Keratinocyte (primary cell): ENCODE data around the gene ATF2. TPM values are rescaled to one million over a fixed set of nuclear protein-coding genes. Genes with fewer than 3 reads are reported as not detected.
A peak's percentile ranks its signal among the peaks of the same experiment; 100 is the strongest.

ENCODE experiments used
- DNase-seq: peaks from one replicate; pipeline ENCODE4 v3.0.0-alpha.2; 2011; ENCODE audit warnings: low read depth, missing footprints, low spot score
- FAIRE-seq: peaks from 2 replicates; lab custom pipeline; 2011; peaks lifted over from hg19 to GRCh38; lab: Jason Lieb, UNC
- H2AFZ ChIP-seq: 2 replicates; pipeline ENCODE4 v1.6.0; 2012; ENCODE audit warnings: low read length, control low read depth, inconsistent platforms; ENCODE audit not compliant: control insufficient read depth
- H3K27ac ChIP-seq: 2 replicates; pipeline ENCODE4 v1.5.1; 2011; ENCODE audit warnings: low read length; ENCODE audit not compliant: control insufficient read depth, insufficient read depth
- H3K27me3 ChIP-seq: 3 replicates; pipeline ENCODE4 v1.6.0; 2011; ENCODE audit warnings: low read length; ENCODE audit not compliant: control insufficient read depth, insufficient read depth; ENCODE audit errors: extremely low read depth
- H3K36me3 ChIP-seq, 2 experiments: 2 replicates in 1 of 2; 3 replicates in 1 of 2; pipeline ENCODE4 v1.5.1; 2011; ENCODE audit warnings: low read length in 2 of 2, mild to moderate bottlenecking in 1 of 2; ENCODE audit not compliant: control insufficient read depth in 2 of 2, insufficient read depth in 2 of 2; ENCODE audit errors: extremely low read depth in 1 of 2
- H3K4me1 ChIP-seq: 3 replicates; pipeline ENCODE4 v1.5.1; 2011; ENCODE audit warnings: low read length; ENCODE audit not compliant: control insufficient read depth, insufficient read depth; ENCODE audit errors: extremely low read depth
- H3K4me2 ChIP-seq: 3 replicates; pipeline ENCODE4 v1.6.0; 2011; ENCODE audit warnings: low read depth, low read length; ENCODE audit not compliant: control insufficient read depth, insufficient read depth; ENCODE audit errors: extremely low read depth
- H3K4me3 ChIP-seq, 3 experiments: fragments of 200-600 bp in 1 of 3; sonication (generic) in 1 of 3; 2 replicates in 2 of 3; 3 replicates in 1 of 3; pipeline ENCODE4 v1.5.1; 2011 to 2016; ENCODE audit warnings: low read length in 3 of 3, mild to moderate bottlenecking in 3 of 3, control low read depth in 2 of 3, inconsistent platforms in 1 of 3, low read depth in 1 of 3, mixed read lengths in 1 of 3, mixed run types in 1 of 3, moderate library complexity in 1 of 3; ENCODE audit not compliant: control insufficient read depth in 2 of 3, insufficient read depth in 2 of 3; ENCODE audit errors: extremely low read depth in 1 of 3
- H3K79me2 ChIP-seq: 2 replicates; pipeline ENCODE4 v1.6.0; 2012; ENCODE audit warnings: low read length; ENCODE audit not compliant: control insufficient read depth, insufficient read depth
- H3K9ac ChIP-seq: 3 replicates; pipeline ENCODE4 v1.6.0; 2011; ENCODE audit warnings: low read length; ENCODE audit not compliant: control insufficient read depth, insufficient read depth; ENCODE audit errors: extremely low read depth
- H3K9me1 ChIP-seq: 3 replicates; pipeline ENCODE4 v1.6.0; 2011; ENCODE audit warnings: low read length; ENCODE audit not compliant: control insufficient read depth, insufficient read depth; ENCODE audit errors: extremely low read depth
- H3K9me3 ChIP-seq: 2 replicates; pipeline ENCODE4 v1.5.1; 2012; ENCODE audit warnings: low read depth, low read length; ENCODE audit not compliant: control insufficient read depth
- H4K20me1 ChIP-seq: 3 replicates; pipeline ENCODE4 v1.6.0; 2011; ENCODE audit warnings: low read length; ENCODE audit not compliant: control insufficient read depth, insufficient read depth; ENCODE audit errors: extremely low read depth
- EZH2 ChIP-seq: IDR thresholded peaks from one replicate; pipeline ENCODE4 v1.6.1; 2012; ENCODE audit warnings: inconsistent platforms, mild to moderate bottlenecking, low read length, moderate library complexity
- dilution Hi-C: fragments of 300-500 bp; cut with MboI; formaldehyde crosslinking; loops from one replicate; pipeline ENCODE4 v1.7.0; 2020; ENCODE audit warnings: low sequenced_read_pairs; ENCODE audit not compliant: extremely low pct_ligation_motif_present
- polyA plus RNA-seq, 5 experiments: library from polyadenylated mRNA; depleted of rRNA in 3 of 5; stranded (reverse) in 3 of 5; stranded (forward) in 1 of 5; unstranded in 1 of 5; fragments of >200 nt; gene quantifications; 1 replicate in 1 of 5; 2 replicates in 3 of 5; 3 replicates in 1 of 5; pipeline versions ENCODE4 v1.2.1 to v1.2.3, GENCODE V29; 2011 to 2012; ENCODE audit warnings: missing spikeins in 2 of 5, low read depth in 1 of 5, low replicate concordance in 1 of 5
- TF ChIP-seq, protein P1 (sequence below), 3 experiments: IDR thresholded peaks in 1 of 3; conservative IDR thresholded peaks in 1 of 3; optimal IDR thresholded peaks in 1 of 3; 2 replicates in 2 of 3; 3 replicates in 1 of 3; pipeline versions ENCODE3 to v1.5.1; 2011; ENCODE audit warnings: low read length in 3 of 3, mild to moderate bottlenecking in 3 of 3, moderate library complexity in 2 of 3, control low read depth in 1 of 3, inconsistent platforms in 1 of 3; ENCODE audit not compliant: insufficient read depth in 2 of 3; ENCODE audit errors: extremely low read depth in 1 of 3

ATF2 gene
- polyA plus RNA-seq, 1 donor (not counting 4 experiments of a cell fraction or from before 2014, with no cell fraction given), result 42.7 TPM

DNA sequence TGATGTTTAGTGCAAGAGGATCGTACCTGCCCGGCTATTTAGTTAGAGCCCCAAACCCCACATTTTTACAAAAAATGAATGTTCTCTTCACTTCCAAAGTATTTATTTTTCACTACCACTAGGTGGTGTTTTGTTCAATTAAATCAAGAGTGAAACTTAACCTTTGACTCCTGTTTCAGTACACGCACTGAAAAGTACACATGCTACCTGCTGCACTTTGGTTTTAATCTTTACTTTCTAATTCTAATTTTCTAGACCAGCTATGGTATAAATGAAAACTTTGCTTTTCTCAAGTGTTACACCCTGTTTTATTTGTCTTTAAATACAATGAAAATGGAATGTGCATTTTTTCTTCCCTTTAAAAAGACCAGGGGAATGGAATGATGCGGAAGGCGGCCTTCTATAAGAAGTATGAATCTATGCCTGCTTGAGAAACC is 131.4 kb downstream of the ATF2 start:
- Histone ChIP-seq H3K4me1 (no peaks in the 10 kb centered on the region), H3K27me3 (no peaks in the 10 kb centered on the region), H2AFZ (no peak overlapping the region), H3K27ac (no peak overlapping the region), H3K9ac (no peak overlapping the region), H3K4me3 (no peak overlapping the region), H3K36me3 (no peaks in the 10 kb centered on the region), H3K4me2 (no peak overlapping the region), H3K79me2 (no peaks in the 10 kb centered on the region), H4K20me1 (no peaks in the 10 kb centered on the region), H3K9me3 (no peaks in the 10 kb centered on the region), H3K9me1 (no peaks in the 10 kb centered on the region)
- TF ChIP-seq, protein P1, sequence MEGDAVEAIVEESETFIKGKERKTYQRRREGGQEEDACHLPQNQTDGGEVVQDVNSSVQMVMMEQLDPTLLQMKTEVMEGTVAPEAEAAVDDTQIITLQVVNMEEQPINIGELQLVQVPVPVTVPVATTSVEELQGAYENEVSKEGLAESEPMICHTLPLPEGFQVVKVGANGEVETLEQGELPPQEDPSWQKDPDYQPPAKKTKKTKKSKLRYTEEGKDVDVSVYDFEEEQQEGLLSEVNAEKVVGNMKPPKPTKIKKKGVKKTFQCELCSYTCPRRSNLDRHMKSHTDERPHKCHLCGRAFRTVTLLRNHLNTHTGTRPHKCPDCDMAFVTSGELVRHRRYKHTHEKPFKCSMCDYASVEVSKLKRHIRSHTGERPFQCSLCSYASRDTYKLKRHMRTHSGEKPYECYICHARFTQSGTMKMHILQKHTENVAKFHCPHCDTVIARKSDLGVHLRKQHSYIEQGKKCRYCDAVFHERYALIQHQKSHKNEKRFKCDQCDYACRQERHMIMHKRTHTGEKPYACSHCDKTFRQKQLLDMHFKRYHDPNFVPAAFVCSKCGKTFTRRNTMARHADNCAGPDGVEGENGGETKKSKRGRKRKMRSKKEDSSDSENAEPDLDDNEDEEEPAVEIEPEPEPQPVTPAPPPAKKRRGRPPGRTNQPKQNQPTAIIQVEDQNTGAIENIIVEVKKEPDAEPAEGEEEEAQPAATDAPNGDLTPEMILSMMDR (optimal IDR thresholded peaks at IDR 0.05 in 1 of 3, IDR thresholded peaks at IDR 0.05 in 1 of 3, conservative IDR thresholded peaks at IDR 0.05 in 1 of 3; ENCODE audit: extremely low read depth in 1 of 3, insufficient read depth in 2 of 3, low read length in 3 of 3), result peak in 1 of 3 experiments; percentile 42
- TF ChIP-seq EZH2, result no peak
- dilution Hi-C loops, result no loop called here
- FAIRE-seq (no peak), DNase-seq (no peak)

DNA sequence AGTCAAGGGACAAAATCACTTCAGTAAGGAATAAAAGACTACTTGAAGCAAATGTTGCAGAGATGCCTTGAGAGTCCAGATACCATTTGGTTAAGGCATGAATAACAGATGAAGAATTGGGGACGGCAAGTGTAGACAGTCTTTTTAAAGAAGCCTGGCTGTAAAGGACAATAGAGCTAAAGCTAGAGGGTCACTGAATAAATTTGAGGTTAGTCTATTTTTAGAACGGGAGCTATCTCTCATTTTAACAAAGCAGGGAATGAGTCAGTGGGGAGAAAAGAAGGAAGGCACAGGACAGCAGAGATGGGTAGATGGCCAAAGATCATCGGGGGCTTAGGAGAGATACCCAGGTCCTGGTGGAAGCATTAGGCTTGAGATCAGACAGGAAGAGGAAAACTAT is 132.2 kb downstream of the ATF2 start:
- TF ChIP-seq EZH2, result no peak
- TF ChIP-seq, protein P1 (optimal IDR thresholded peaks at IDR 0.05 in 1 of 3, IDR thresholded peaks at IDR 0.05 in 1 of 3, conservative IDR thresholded peaks at IDR 0.05 in 1 of 3; ENCODE audit: extremely low read depth in 1 of 3, insufficient read depth in 2 of 3, low read length in 3 of 3), result no peak
- no peaks in the 10 kb centered on the region for H3K79me2 ChIP-seq
- DNase-seq (no peak), FAIRE-seq (no peak)
- no peak overlapping the region for H2AFZ ChIP-seq
- no peak overlapping the region for H3K27ac ChIP-seq
- no peak overlapping the region for H3K9ac ChIP-seq
- dilution Hi-C loops, result no loop called here
- no peaks in the 10 kb centered on the region for H3K9me3 ChIP-seq
- no peaks in the 10 kb centered on the region for H3K4me1 ChIP-seq
- H3K27me3 ChIP-seq, result no peaks in the 10 kb centered on the region
- no peak overlapping the region for H3K4me3 ChIP-seq
- H3K4me2 ChIP-seq, result no peak overlapping the region
- no peaks in the 10 kb centered on the region for H3K9me1 ChIP-seq
- no peaks in the 10 kb centered on the region for H4K20me1 ChIP-seq
- no peaks in the 10 kb centered on the region for H3K36me3 ChIP-seq
